ENCODE measurements around the gene ADD1.

- TF ChIP-seq EZH2 (IDR thresholded peaks at IDR 0.05; ENCODE audit: low read depth) = no peak
- no peak for TF ChIP-seq CTCF (conservative IDR thresholded peaks at IDR 0.05)
These were observed 27.8 kb downstream of the ADD1 start for GRCh38 chr4:2871466-2871865.
